Activated CD8-positive, alpha-beta T cell treated with anti-CD3 and anti-CD28 coated beads for 36 hours (primary cell): ENCODE measurements around the gene CHD9NB. TPM values are rescaled to one million over a fixed set of nuclear protein-coding genes. Genes with fewer than 3 reads are reported as not detected.
A peak's percentile ranks its signal among the peaks of the same experiment; 100 is the strongest.

Source experiments
- ATAC-seq: fragments of 200-7000 bp; cut with Tn5 transposase; one replicate; pipeline ENCODE4 v1.10.0; 2021; ENCODE audit warnings: mild to moderate bottlenecking, moderate library complexity
- CTCF ChIA-PET: fragments of 350-600 bp; sonication (Branson Sonifier 250); formaldehyde crosslinking; loops from one replicate; lab custom pipeline; 2021; ENCODE audit warnings: antibody characterized with exemption; lab: Charles Lee
- POLR2A ChIA-PET: fragments of 350-600 bp; sonication (Branson Sonifier 250); formaldehyde crosslinking; loops from one replicate; lab custom pipeline; 2021; ENCODE audit warnings: antibody characterized with exemption; lab: Charles Lee
- DNase-seq: peaks from one replicate; pipeline ENCODE4 v3.0.0-alpha.2; 2020
- H3K27ac Mint-ChIP-seq: one replicate; pipeline ENCODE4 v1.8.0; 2021; ENCODE audit warnings: mild to moderate bottlenecking, mixed read lengths
- H3K27me3 Mint-ChIP-seq: one replicate; pipeline ENCODE4 v1.8.0; 2021; ENCODE audit warnings: mixed read lengths
- H3K36me3 Mint-ChIP-seq: one replicate; pipeline ENCODE4 v1.8.0; 2021; ENCODE audit warnings: low read depth, mixed read lengths
- H3K4me1 Mint-ChIP-seq: one replicate; pipeline ENCODE4 v1.8.0; 2021; ENCODE audit warnings: low read depth, mixed read lengths
- H3K4me3 Mint-ChIP-seq: one replicate; pipeline ENCODE4 v1.8.0; 2021; ENCODE audit warnings: mild to moderate bottlenecking, moderate library complexity, mixed read lengths
- H3K9me3 Mint-ChIP-seq: one replicate; pipeline ENCODE4 v1.8.0; 2021; ENCODE audit warnings: mixed read lengths
- intact Hi-C: fragments of 100-400 bp; cut with micrococcal nuclease; formaldehyde crosslinking; loops from one replicate; pipeline ENCODE4 v1.10.0; 2022
- total RNA-seq, 2 experiments: library from RNA; stranded (reverse); gene quantifications; one replicate each; pipeline ENCODE4 v1.2.3, GENCODE V29; 2021
- TF ChIP-seq, protein P1 (sequence below): fragments of 200-600 bp; IDR thresholded peaks from one replicate; pipeline ENCODE4 v1.8.0; 2022; ENCODE audit warnings: antibody characterized with exemption, mild to moderate bottlenecking

CHD9NB gene
- total RNA-seq, 2 experiments from 2014 or later, result 0.16 TPM; not detected in 1

- ChIA-PET CTCF (interaction anchor here (1.0 to 1.4 kb wide), 2 partner anchors 10 to 11 kb away, joined by 3 to 4 read pairs; partner anchors contain the start of gene CHD9), POLR2A (no interaction called here)
- TF ChIP-seq, protein P1, sequence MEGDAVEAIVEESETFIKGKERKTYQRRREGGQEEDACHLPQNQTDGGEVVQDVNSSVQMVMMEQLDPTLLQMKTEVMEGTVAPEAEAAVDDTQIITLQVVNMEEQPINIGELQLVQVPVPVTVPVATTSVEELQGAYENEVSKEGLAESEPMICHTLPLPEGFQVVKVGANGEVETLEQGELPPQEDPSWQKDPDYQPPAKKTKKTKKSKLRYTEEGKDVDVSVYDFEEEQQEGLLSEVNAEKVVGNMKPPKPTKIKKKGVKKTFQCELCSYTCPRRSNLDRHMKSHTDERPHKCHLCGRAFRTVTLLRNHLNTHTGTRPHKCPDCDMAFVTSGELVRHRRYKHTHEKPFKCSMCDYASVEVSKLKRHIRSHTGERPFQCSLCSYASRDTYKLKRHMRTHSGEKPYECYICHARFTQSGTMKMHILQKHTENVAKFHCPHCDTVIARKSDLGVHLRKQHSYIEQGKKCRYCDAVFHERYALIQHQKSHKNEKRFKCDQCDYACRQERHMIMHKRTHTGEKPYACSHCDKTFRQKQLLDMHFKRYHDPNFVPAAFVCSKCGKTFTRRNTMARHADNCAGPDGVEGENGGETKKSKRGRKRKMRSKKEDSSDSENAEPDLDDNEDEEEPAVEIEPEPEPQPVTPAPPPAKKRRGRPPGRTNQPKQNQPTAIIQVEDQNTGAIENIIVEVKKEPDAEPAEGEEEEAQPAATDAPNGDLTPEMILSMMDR, result no peak
- intact Hi-C loops, result no loop called here
- Mint-ChIP-seq H3K36me3 (peaks cover 5% of the 10 kb centered on the region), H3K27me3 (no peaks in the 10 kb centered on the region), H3K4me3 (no peak overlapping the region), H3K27ac (no peak overlapping the region), H3K4me1 (peaks cover 57% of the 10 kb centered on the region), H3K9me3 (no peaks in the 10 kb centered on the region)
- no peak for DNase-seq
- no peak for ATAC-seq
Observed at GRCh38 chr16:53065461-53066061, 12.9 kb upstream of the CHD9NB start.

DNA sequence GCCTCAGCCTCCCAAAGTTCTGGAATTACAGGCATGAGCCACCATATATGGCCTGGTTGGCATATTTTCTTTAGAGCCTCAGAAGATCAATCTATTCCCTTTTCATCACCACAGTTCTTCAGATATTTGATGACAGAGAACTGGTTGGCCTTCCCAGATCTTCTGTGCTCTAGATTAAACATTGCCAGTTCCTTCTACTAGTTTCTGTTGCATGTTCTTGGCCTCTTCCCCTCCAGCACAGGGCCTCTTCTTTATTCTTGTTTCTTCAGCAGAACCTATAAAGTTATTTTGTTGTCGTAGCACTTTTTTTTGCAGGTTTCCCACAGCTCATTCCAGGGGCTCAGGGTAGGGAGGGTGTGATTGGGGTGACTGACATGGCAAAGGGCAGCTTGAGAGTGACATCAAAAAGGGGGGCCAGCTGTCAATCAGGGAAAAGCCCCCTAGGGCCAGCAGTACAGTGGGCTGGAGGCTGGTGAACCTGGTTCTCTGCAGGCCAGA, 11.4 kb upstream of the CHD9NB start:
- H3K27ac Mint-ChIP-seq, result no peak overlapping the region
- H3K4me1 Mint-ChIP-seq, result peaks cover 48% of the 10 kb centered on the region
- DNase-seq (no peak), ATAC-seq (no peak)
- intact Hi-C loops, result no loop called here
- no peaks in the 10 kb centered on the region for H3K27me3 Mint-ChIP-seq
- no peaks in the 10 kb centered on the region for H3K9me3 Mint-ChIP-seq
- H3K36me3 Mint-ChIP-seq, result peaks cover 2% of the 10 kb centered on the region
- ChIA-PET POLR2A (interaction anchor here (0.6 kb wide), 1 partner anchor 34 kb away, joined by 4 read pairs; no protein-coding TSS in a partner anchor), CTCF (interaction anchor here (1.0 kb wide), 1 partner anchor 10 kb away, joined by 3 read pairs; no protein-coding TSS in a partner anchor)
- H3K4me3 Mint-ChIP-seq, result no peak overlapping the region
- TF ChIP-seq, protein P1, result no peak

DNA sequence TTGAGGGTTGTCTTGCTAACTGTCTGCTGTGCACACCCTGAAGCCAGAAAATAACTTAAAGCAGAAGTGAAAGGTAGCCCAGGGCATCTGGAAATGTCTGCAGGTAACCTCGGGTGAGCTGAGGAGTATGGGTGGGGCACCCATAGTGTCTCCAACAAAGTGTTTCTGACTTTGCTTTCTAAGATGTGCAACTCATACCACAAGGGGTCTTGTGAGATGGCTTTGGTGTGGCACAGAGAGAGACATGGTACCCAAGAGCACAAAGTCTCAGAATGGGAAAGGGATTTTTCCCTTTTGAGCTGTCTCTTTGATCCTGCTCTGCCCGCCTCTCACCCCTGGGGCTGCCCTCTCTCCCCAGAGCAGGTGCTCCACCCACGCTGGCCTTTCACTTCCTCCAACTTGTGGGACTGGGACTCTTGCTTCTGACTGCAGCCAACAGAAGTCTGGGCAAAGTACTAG, 9.0 kb upstream of the CHD9NB start:
- peak overlapping the region; percentile 42 for H3K27ac Mint-ChIP-seq
- POLR2A ChIA-PET, result no interaction called here
- H3K4me1 Mint-ChIP-seq, result peaks cover 42% of the 10 kb centered on the region
- H3K27me3 Mint-ChIP-seq, result no peaks in the 10 kb centered on the region
- peaks cover 2% of the 10 kb centered on the region for H3K36me3 Mint-ChIP-seq
- H3K9me3 Mint-ChIP-seq, result no peaks in the 10 kb centered on the region
- DNase-seq (peak; percentile 78), ATAC-seq (peak; percentile 91)
- CTCF ChIA-PET, result interaction anchor here (0.9 to 1.8 kb wide), 4 partner anchors 10 to 98 kb away, joined by 3 to 5 read pairs (median 4); no protein-coding TSS in a partner anchor
- H3K4me3 Mint-ChIP-seq, result no peak overlapping the region
- TF ChIP-seq, protein P1, result no peak
- intact Hi-C loops, result no loop called here

GRCh38 chr16:53061256-53061655, 8.6 kb upstream of the CHD9NB start:
- DNase-seq (no peak), ATAC-seq (no peak)
- Mint-ChIP-seq H3K9me3 (no peaks in the 10 kb centered on the region), H3K27ac (no peak overlapping the region), H3K4me1 (peaks cover 38% of the 10 kb centered on the region), H3K4me3 (no peak overlapping the region), H3K36me3 (peaks cover 2% of the 10 kb centered on the region), H3K27me3 (no peaks in the 10 kb centered on the region)
- ChIA-PET CTCF (interaction anchor here (0.9 to 1.8 kb wide), 4 partner anchors 10 to 98 kb away, joined by 3 to 5 read pairs (median 4); no protein-coding TSS in a partner anchor), POLR2A (no interaction called here)
- intact Hi-C loops, result no loop called here
- TF ChIP-seq, protein P1, result no peak

GRCh38 chr16:53059672-53060071, 7.0 kb upstream of the CHD9NB start:
- no peaks in the 10 kb centered on the region for H3K9me3 Mint-ChIP-seq

More at GRCh38 chr16:53059672-53060071, 7.0 kb upstream of the CHD9NB start:
- Mint-ChIP-seq H3K4me3 (no peak overlapping the region), H3K4me1 (peaks cover 31% of the 10 kb centered on the region), H3K27ac (no peak overlapping the region), H3K36me3 (peaks cover 2% of the 10 kb centered on the region), H3K27me3 (no peaks in the 10 kb centered on the region)
- intact Hi-C loops, result loop anchor here (5.0 to 10.0 kb wide), 3 partner anchors 73 to 445 kb away; partner anchors contain the start of gene AKTIP
- no peak for DNase-seq
- ChIA-PET CTCF (interaction anchor here (0.8 kb wide), 1 partner anchor 100 kb away, joined by 3 read pairs; no protein-coding TSS in a partner anchor), POLR2A (no interaction called here)
- TF ChIP-seq, protein P1, result no peak
- no peak for ATAC-seq
